Measurements from ENCODE around the gene SDR42E1.

GRCh38 chr16:82046541-82046940 is 35.3 kb upstream of the SDR42E1 start:
- TF ChIP-seq CTCF (IDR thresholded peaks at IDR 0.05) (no peak), POLR2AphosphoS5 (IDR thresholded peaks at IDR 0.05; ENCODE audit: low read depth, low read length) (no peak), REST (IDR thresholded peaks at IDR 0.05; ENCODE audit: insufficient read depth in 1 of 2, low read depth in 2 of 2, low read length in 1 of 2) (no peak), SIN3A (IDR thresholded peaks at IDR 0.05; ENCODE audit: borderline replicate concordance, insufficient read depth, low read depth, low read length) (no peak)

Measured in Panc1 (cell line).